Suprapubic skin (tissue), 4 donors: ENCODE measurements around the gene PLXDC2.

Source experiments
- EP300 ChIP-seq: sonication (generic); formaldehyde crosslinking; IDR thresholded peaks from one replicate; pipeline ENCODE4 v1.6.1; 2017; ENCODE audit warnings: antibody characterized with exemption
- POLR2A ChIP-seq, 2 donors: fragments of 450-650 bp; IDR thresholded peaks; one replicate each; pipeline ENCODE4 v1.6.1; 2017; ENCODE audit warnings: antibody characterized with exemption in 2 of 2, mild to moderate bottlenecking in 2 of 2, moderate library complexity in 2 of 2
- POLR2AphosphoS5 ChIP-seq, 3 donors: sonication (generic); formaldehyde crosslinking; IDR thresholded peaks; one replicate each; pipeline ENCODE4 v1.6.1; 2017; ENCODE audit warnings: antibody characterized with exemption in 3 of 3
- TF ChIP-seq, protein P1 (sequence below), 2 donors: fragments of 200-600 bp in 1 of 2; fragments of 450-650 bp in 1 of 2; sonication (generic) in 1 of 2; IDR thresholded peaks; one replicate each; pipeline ENCODE4 v1.5.1; 2016 to 2019; ENCODE audit warnings: antibody characterized with exemption in 2 of 2, mild to moderate bottlenecking in 1 of 2, moderate library complexity in 1 of 2

DNA sequence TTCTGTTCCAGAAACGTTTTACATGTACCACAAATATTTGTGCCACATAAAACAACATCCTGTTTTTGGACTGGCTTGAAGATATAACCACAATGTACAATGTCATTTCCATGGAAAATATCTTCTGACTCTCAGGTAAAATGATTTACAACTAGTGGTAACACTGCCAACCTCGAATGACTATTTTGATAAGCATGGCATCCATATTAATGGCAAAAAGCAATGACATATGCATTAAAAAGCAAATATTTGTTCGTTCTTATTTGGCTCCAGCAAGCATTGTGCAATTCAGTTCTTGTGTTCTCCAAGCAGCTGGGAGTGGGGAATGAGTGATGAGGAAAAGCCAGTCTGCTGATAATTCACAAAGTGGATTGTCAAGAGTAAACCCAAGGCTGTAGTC is 289.0 kb downstream of the PLXDC2 start:
- TF ChIP-seq, protein P1, sequence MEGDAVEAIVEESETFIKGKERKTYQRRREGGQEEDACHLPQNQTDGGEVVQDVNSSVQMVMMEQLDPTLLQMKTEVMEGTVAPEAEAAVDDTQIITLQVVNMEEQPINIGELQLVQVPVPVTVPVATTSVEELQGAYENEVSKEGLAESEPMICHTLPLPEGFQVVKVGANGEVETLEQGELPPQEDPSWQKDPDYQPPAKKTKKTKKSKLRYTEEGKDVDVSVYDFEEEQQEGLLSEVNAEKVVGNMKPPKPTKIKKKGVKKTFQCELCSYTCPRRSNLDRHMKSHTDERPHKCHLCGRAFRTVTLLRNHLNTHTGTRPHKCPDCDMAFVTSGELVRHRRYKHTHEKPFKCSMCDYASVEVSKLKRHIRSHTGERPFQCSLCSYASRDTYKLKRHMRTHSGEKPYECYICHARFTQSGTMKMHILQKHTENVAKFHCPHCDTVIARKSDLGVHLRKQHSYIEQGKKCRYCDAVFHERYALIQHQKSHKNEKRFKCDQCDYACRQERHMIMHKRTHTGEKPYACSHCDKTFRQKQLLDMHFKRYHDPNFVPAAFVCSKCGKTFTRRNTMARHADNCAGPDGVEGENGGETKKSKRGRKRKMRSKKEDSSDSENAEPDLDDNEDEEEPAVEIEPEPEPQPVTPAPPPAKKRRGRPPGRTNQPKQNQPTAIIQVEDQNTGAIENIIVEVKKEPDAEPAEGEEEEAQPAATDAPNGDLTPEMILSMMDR (IDR thresholded peaks at IDR 0.05): no peak
- no peak for TF ChIP-seq POLR2A (IDR thresholded peaks at IDR 0.05)
- no peak for TF ChIP-seq EP300
- no peak for TF ChIP-seq POLR2AphosphoS5 (IDR thresholded peaks at IDR 0.05)
